ENCODE data around the gene TMOD1.

GRCh38 chr9:97501972-97502221, 431 bp downstream of the TMOD1 start:
- TF ChIP-seq TAF1 (IDR thresholded peaks at IDR 0.05; ENCODE audit: borderline replicate concordance, low read depth, low read length) (no peak), POLR2A (IDR thresholded peaks at IDR 0.05; ENCODE audit: low read depth, low read length) (no peak), POLR2AphosphoS5 (IDR thresholded peaks at IDR 0.05; ENCODE audit: low read depth, low read length) (no peak)
